Activated CD8-positive, alpha-beta memory T cell treated with anti-CD3 and anti-CD28 coated beads for 1 hour (primary cell): ENCODE results near the gene PFKFB3.
"Not testable (repeated sequence)": the region's sequence is repeated elsewhere in the genome, so short reads cannot be mapped to it uniquely, and the experiment has no call there.

Experiments used
- DNase-seq, 2 donors: peaks; one replicate each; pipeline ENCODE4 v3.0.0-alpha.2; 2020; ENCODE audit warnings: low read depth in 1 of 2; ENCODE audit errors: extremely low read depth in 1 of 2

Gene PFKFB3

GRCh38 chr10:6177880-6178281, 24.9 kb upstream of the PFKFB3 start:
- no peak for DNase-seq

- no peak for DNase-seq
Observed at GRCh38 chr10:6178581-6178980, 24.2 kb upstream of the PFKFB3 start.

GRCh38 chr10:6179078-6179477, 23.7 kb upstream of the PFKFB3 start:
- no peak for DNase-seq

GRCh38 chr10:6180480-6181110, 22.1 kb upstream of the PFKFB3 start:
- no peak for DNase-seq

- no peak for DNase-seq
Observed at GRCh38 chr10:6181249-6181648, 21.5 kb upstream of the PFKFB3 start.

- DNase-seq, result no peak
Observed at GRCh38 chr10:6182454-6183098, 20.2 kb upstream of the PFKFB3 start.

GRCh38 chr10:6185039-6185716, 17.6 kb upstream of the PFKFB3 start:
- DNase-seq, result no peak

- no peak for DNase-seq
Observed at GRCh38 chr10:6186894-6187256, 15.9 kb upstream of the PFKFB3 start.

- no peak for DNase-seq
Observed at GRCh38 chr10:6187278-6187677, 15.5 kb upstream of the PFKFB3 start.

- DNase-seq, result not testable (repeated sequence)
Observed at GRCh38 chr10:6190033-6190432, 12.7 kb upstream of the PFKFB3 start.

- DNase-seq, result no peak
Observed at GRCh38 chr10:6191147-6191546, 11.6 kb upstream of the PFKFB3 start.

GRCh38 chr10:6191569-6191968, 11.2 kb upstream of the PFKFB3 start:
- no peak for DNase-seq

- not testable (repeated sequence) for DNase-seq
Observed at GRCh38 chr10:6193342-6193741, 9.4 kb upstream of the PFKFB3 start.

GRCh38 chr10:6194311-6194710, 8.4 kb upstream of the PFKFB3 start:
- DNase-seq, result no peak

- DNase-seq, result no peak
Observed at GRCh38 chr10:6195376-6195775, 7.4 kb upstream of the PFKFB3 start.

GRCh38 chr10:6195846-6196245, 6.9 kb upstream of the PFKFB3 start:
- no peak for DNase-seq

GRCh38 chr10:6196524-6196923, 6.2 kb upstream of the PFKFB3 start:
- DNase-seq, result not testable (repeated sequence)

- no peak for DNase-seq
Observed at GRCh38 chr10:6197321-6197720, 5.4 kb upstream of the PFKFB3 start.

- no peak for DNase-seq
Observed at GRCh38 chr10:6198171-6198570, 4.6 kb upstream of the PFKFB3 start.

GRCh38 chr10:6199131-6199733, 3.5 kb upstream of the PFKFB3 start:
- no peak for DNase-seq

- no peak for DNase-seq
Observed at GRCh38 chr10:6200440-6200733, 2.3 kb upstream of the PFKFB3 start.
